ENCODE data around the gene C6orf132.

- no peak for TF ChIP-seq SP1 (IDR thresholded peaks at IDR 0.05)
- TF ChIP-seq HDGF (IDR thresholded peaks at IDR 0.05; ENCODE audit: borderline replicate concordance) = no peak
- no peak for TF ChIP-seq ARNT (IDR thresholded peaks at IDR 0.05)
Measured at GRCh38 chr6:42175860-42176259, 33.4 kb upstream of the C6orf132 start.

Measured in HEK293T (cell line).